ENCODE measurements around the gene PPARD.

DNA sequence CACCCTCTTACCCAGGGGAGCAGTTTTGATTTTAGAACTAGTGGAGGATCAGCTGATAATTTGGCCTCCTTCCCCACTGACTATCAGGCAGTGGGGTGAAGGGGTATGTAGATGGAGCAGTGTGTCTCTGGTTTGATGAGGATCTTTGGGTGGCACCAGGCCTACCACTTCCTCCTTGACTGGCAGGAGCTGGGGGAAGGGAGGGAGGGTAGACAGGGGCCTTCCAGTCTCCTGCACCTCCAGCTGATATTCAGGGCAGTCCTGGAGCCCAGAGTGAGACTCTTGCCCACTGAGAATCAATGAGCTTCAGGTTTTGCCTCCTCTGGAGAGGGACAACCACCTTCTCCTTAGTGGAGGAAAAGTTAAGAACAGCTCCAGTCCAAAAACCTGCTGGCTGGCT is 41.5 kb upstream of the PPARD start:
- TF ChIP-seq, protein P1, sequence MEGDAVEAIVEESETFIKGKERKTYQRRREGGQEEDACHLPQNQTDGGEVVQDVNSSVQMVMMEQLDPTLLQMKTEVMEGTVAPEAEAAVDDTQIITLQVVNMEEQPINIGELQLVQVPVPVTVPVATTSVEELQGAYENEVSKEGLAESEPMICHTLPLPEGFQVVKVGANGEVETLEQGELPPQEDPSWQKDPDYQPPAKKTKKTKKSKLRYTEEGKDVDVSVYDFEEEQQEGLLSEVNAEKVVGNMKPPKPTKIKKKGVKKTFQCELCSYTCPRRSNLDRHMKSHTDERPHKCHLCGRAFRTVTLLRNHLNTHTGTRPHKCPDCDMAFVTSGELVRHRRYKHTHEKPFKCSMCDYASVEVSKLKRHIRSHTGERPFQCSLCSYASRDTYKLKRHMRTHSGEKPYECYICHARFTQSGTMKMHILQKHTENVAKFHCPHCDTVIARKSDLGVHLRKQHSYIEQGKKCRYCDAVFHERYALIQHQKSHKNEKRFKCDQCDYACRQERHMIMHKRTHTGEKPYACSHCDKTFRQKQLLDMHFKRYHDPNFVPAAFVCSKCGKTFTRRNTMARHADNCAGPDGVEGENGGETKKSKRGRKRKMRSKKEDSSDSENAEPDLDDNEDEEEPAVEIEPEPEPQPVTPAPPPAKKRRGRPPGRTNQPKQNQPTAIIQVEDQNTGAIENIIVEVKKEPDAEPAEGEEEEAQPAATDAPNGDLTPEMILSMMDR (IDR thresholded peaks at IDR 0.05; ENCODE audit: low read depth, low read length) = no peak
- no peak for TF ChIP-seq EZH2phosphoT487 (IDR thresholded peaks at IDR 0.05; ENCODE audit: low read depth)
